Hematopoietic multipotent progenitor cell treated with erythropoietin and hydrocortisone succinate and interleukin-3 and kit ligand, for 17 days (in vitro differentiated cells): ENCODE results near the gene B3GALT4.
A peak's percentile ranks its signal among the peaks of the same experiment; 100 is the strongest.
"Not testable (repeated sequence)": the region's sequence is repeated elsewhere in the genome, so short reads cannot be mapped to it uniquely, and the experiment has no call there.

ENCODE experiments used
- DNase-seq: peaks from one replicate; pipeline ENCODE4 v3.0.0-alpha.2; 2015; ENCODE audit warnings: low spot score

Gene B3GALT4, protein sequence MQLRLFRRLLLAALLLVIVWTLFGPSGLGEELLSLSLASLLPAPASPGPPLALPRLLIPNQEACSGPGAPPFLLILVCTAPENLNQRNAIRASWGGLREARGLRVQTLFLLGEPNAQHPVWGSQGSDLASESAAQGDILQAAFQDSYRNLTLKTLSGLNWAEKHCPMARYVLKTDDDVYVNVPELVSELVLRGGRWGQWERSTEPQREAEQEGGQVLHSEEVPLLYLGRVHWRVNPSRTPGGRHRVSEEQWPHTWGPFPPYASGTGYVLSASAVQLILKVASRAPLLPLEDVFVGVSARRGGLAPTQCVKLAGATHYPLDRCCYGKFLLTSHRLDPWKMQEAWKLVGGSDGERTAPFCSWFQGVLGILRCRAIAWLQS

GRCh38 chr6:33276864-33277662 is at the start of gene B3GALT4:
B3GALT4 (plus strand) TSS chr6:33277123; CDS start chr6:33277420, 297 bp downstream.
- DNase-seq: peak; percentile 88

DNA sequence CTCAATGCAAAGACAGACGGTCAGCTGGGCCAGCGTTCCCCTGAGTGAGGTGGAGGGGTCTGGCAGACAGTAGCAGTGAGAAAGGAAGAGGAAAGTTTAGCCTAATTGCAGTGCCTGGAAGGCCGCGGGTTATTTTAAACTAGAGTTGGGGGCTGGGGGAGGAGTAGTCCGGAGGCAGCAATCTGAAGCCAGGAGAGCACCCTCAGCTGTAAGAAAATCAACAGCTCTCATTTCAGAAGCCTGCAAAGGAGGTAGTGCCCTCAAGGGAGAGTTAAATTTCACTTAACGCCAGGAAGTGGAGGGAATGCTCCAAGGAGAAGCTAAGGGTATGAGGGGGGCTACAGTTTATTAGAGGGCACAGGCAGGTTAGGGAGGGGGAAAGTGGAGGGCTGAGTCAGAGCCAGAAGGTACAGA is 41.7 kb upstream of the B3GALT4 start:
- no peak for DNase-seq

DNA sequence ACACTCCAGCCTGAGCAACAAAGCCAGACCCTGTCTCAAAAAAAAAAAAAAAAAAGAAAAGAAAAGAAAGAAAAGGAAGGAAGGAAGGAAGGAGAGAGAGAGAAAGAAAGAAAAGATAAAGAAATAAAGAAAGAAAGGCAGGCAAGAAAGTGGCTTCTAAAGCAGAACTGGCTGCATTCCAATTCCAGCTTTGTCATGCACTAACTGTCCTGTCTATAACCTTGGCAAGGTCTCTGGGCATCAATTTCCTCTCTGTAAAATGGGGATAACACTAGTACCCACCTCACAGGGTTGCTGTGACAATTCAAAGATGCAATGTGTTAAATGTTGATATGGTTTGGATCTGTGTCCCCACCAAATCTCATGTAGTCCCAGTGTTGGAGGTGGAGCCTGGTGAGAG is 40.6 kb upstream of the B3GALT4 start:
- DNase-seq: no peak

DNA sequence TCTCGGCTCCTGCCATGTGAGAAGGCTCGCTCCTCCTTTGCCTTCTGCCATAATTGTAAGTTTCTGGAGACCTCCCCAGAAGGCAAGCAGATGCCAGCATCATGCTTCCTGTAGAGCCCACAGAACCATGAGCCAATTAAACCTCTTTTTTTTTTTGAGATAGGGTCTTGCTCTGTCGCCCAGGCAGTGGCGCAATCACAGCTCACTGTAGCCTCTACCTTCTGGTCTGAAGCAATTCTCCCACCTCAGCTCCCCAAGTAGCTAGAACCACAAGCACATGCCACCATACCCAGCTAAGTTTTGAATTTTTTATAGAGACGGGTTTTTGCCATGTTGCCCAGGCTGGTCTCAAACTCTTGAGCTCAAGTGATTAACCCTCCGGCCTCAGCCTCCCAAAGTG is 40.1 kb upstream of the B3GALT4 start:
- DNase-seq: no peak

DNA sequence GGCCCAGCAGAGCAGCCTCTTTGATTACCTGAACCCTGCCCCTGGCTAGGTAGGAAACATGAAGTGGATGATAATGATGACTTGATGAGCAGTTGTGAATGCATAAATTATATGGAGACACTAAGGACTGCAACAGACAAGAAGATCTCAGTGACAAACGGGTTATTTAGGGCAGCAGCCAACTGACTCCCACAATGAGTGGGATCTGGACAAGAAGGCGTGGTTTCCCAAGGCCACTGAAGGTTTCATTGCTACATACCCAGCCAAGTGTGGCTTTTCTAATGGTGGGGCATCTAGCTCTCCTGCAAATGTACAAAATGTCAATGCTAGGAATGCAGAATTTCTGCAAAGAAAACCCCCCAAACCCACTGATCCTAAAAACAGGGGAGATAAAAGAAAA is 39.2 kb upstream of the B3GALT4 start:
- DNase-seq: no peak

GRCh38 chr6:33241968-33242367 is 35.0 kb upstream of the B3GALT4 start:
- DNase-seq: no peak

DNA sequence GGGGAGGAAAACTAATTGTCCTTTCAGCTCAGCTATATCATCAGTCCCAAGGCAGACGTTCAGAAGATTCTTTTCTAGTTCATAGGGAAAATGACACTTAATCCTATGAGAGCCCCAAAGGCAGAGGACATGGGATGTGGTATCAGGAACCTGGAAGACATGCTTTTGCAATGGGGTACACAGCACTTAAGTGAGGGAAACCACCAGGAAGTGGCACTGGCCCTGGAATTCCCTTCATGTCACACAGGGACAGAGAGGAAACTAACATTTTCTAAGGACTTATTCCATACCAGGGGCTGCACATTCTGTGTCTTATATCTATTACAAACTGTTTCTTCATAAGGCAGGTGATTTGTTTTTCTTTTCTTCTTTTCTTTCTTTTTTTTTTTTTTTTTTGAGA is 33.4 kb upstream of the B3GALT4 start:
- DNase-seq: no peak

DNA sequence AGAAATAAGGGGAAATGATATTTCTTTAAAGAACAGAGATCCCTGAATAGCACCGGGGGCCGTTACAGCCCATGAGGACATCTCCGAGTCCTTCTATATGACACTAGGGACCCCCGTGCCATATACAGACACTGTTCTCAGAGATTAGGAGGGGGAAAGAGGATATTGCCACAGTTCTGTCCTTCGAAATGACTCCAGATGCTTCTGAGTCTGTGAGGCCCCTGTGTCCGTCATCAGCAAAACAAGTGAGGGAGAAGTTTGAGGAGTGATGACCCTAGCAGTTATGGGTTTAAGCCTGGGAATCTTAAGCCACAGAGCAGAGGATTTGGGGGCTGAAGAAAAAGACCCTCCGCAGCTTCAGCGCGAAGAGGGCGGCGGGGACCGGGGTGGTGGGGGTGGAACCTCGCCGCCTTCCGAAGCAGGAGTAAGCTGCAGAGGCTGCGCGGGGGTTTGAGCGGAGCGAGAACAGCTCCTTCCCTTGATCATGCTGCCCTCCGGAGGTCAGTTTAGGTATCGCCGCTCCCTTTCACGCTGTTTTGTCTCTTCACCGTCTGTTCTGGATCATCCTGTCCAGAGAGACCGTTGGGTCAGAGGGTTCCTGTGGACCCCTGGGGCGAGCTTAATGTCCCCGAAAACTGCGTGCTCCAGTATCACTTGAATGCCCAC is 28.8 kb upstream of the B3GALT4 start:
- DNase-seq: peak; percentile 94

- no peak for DNase-seq
Observed at GRCh38 chr6:33248643-33248931, 28.3 kb upstream of the B3GALT4 start.

- peak; percentile 100 for DNase-seq
Observed at GRCh38 chr6:33248932-33249731, 27.8 kb upstream of the B3GALT4 start.

GRCh38 chr6:33249732-33250630 is 26.9 kb upstream of the B3GALT4 start:
- DNase-seq: peak; percentile 43

DNA sequence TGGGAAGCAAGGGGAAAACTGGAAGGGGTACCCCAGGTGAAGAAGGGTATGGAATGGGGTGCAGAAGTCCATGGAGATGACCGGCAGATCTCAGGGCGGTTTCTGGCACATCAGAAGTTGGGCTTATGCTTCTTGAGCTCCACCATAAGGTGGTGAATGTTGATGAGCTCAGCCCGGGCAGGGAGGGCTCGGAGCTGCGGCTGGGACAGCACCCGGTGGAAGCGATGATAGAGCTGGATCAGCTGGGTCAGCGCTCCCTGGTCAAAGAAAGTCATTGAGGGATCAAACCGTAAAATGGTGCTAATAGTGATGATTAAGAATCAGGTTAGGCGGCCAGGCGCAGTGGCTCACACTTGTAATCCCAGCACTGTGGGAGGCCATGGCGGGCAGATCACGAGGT is 26.2 kb upstream of the B3GALT4 start:
- no peak for DNase-seq

- DNase-seq: no peak
Observed at GRCh38 chr6:33251395-33252012, 25.4 kb upstream of the B3GALT4 start.

GRCh38 chr6:33252759-33253158 is 24.2 kb upstream of the B3GALT4 start:
- DNase-seq: no peak

GRCh38 chr6:33254591-33254990 is 22.3 kb upstream of the B3GALT4 start:
- DNase-seq: no peak

- no peak for DNase-seq
Observed at GRCh38 chr6:33259032-33259431, 17.9 kb upstream of the B3GALT4 start.

DNA sequence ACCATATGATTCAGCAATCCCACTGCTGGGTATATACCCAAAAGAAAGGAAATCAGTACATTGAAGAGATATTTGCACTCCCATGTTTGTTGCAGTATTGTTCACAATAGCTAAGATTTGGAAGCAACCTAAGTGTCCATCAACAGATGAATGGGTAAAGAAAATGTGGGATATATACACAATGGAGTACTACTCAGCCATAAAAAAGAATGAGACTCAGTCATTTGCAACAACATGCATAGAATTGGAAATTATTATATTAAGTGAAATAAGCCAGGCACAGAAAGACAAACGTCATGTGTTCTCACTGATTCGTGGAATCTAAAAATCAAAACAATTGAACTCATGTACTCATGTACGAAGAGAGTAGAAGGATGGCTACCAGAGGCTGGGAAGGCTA is 14.4 kb upstream of the B3GALT4 start:
- DNase-seq: not testable (repeated sequence)

- DNase-seq: no peak
Observed at GRCh38 chr6:33264015-33264414, 12.9 kb upstream of the B3GALT4 start.

- DNase-seq: no peak
Observed at GRCh38 chr6:33271117-33271467, 5.8 kb upstream of the B3GALT4 start.

DNA sequence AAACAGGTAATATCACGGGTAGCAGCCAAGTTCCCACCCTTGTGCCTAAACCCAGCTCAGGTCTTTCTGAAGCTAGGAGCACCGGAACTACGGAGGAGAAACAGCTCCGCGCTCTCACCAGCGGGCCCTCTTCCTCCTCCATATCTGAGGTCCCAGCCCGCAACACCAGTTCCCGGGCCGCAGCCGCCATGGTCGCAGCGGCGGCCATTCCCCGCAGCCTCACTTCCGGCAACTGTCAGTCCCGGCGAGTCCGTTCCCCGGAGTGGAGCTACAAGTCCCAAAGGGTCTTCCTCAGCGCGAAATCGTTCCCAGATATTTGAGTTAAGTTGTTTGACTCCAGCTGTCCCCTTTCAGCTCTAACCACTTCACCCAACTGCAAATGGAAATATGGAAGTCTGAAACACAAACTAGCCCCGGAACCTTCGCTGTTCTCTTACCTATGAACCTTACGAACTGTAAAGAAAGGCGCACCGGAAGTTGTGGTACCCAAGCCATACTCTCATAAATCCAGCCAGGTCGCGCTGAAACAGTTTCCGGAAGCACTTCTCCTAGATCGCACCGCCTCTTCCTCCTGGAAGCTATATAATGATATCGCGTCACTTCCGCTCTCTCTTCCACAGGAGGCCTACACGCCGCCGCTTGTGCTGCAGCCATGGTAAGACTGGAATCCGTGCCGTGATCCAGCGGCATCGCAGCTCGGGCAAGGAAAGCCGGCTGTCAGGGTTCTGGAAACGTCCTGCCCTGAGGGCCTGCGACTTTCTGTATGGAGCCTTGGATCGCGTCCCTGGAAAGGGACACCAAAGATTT is 5.3 kb upstream of the B3GALT4 start, which contains the start of the genes RPS18 and VPS52:
RPS18 (plus strand) TSS at position 608 of the 807 bp plus-strand sequence; CDS start at position 653, 45 bp downstream.
VPS52 (minus strand) TSS at position 409 of the 807 bp plus-strand sequence; CDS start at position 208, 201 bp downstream.
- peak; percentile 99 for DNase-seq
